Suprapubic skin (tissue), 4 donors: ENCODE data around the gene GIMAP8.

ENCODE experiments used
- POLR2A ChIP-seq, 2 donors: fragments of 450-650 bp; IDR thresholded peaks; one replicate each; pipeline ENCODE4 v1.6.1; 2017; ENCODE audit warnings: antibody characterized with exemption in 2 of 2, mild to moderate bottlenecking in 2 of 2, moderate library complexity in 2 of 2
- POLR2AphosphoS5 ChIP-seq, 3 donors: sonication (generic); formaldehyde crosslinking; IDR thresholded peaks; one replicate each; pipeline ENCODE4 v1.6.1; 2017; ENCODE audit warnings: antibody characterized with exemption in 3 of 3
- TF ChIP-seq, protein P1 (sequence below), 2 donors: fragments of 200-600 bp in 1 of 2; fragments of 450-650 bp in 1 of 2; sonication (generic) in 1 of 2; IDR thresholded peaks; one replicate each; pipeline ENCODE4 v1.5.1; 2016 to 2019; ENCODE audit warnings: antibody characterized with exemption in 2 of 2, mild to moderate bottlenecking in 1 of 2, moderate library complexity in 1 of 2

GRCh38 chr7:150441524-150441923 is 8.9 kb upstream of the GIMAP8 start:
- TF ChIP-seq, protein P1, sequence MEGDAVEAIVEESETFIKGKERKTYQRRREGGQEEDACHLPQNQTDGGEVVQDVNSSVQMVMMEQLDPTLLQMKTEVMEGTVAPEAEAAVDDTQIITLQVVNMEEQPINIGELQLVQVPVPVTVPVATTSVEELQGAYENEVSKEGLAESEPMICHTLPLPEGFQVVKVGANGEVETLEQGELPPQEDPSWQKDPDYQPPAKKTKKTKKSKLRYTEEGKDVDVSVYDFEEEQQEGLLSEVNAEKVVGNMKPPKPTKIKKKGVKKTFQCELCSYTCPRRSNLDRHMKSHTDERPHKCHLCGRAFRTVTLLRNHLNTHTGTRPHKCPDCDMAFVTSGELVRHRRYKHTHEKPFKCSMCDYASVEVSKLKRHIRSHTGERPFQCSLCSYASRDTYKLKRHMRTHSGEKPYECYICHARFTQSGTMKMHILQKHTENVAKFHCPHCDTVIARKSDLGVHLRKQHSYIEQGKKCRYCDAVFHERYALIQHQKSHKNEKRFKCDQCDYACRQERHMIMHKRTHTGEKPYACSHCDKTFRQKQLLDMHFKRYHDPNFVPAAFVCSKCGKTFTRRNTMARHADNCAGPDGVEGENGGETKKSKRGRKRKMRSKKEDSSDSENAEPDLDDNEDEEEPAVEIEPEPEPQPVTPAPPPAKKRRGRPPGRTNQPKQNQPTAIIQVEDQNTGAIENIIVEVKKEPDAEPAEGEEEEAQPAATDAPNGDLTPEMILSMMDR (IDR thresholded peaks at IDR 0.05): no peak
- no peak for TF ChIP-seq POLR2A (IDR thresholded peaks at IDR 0.05)
- no peak for TF ChIP-seq POLR2AphosphoS5 (IDR thresholded peaks at IDR 0.05)
